Stromal cell of bone marrow (primary cell): ENCODE results near the gene GREB1.

Experiments used
- DNase-seq: peaks from one replicate; pipeline ENCODE4 v3.0.0-alpha.2; 2012; ENCODE audit warnings: low read depth

GREB1 gene

DNA sequence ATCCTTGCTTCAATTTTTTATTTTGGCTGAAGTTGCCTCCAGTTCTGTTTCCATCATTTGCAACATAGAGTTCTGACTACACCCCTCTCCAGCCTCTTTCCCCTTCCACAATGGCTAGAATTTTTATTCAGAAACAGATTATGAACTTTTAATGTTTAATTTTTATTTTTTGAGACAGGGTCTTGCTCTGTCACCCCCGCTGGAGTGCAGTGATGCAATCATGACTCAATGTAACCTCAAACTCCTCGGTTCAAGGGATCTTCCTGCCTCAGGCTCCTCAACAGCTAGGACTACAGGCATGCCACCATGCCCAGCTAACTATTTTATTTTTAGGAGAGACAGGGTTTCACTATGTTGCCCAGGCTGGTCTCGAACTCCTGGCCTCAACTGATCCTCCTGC, 133.3 kb downstream of the GREB1 start:
- no peak for DNase-seq

DNA sequence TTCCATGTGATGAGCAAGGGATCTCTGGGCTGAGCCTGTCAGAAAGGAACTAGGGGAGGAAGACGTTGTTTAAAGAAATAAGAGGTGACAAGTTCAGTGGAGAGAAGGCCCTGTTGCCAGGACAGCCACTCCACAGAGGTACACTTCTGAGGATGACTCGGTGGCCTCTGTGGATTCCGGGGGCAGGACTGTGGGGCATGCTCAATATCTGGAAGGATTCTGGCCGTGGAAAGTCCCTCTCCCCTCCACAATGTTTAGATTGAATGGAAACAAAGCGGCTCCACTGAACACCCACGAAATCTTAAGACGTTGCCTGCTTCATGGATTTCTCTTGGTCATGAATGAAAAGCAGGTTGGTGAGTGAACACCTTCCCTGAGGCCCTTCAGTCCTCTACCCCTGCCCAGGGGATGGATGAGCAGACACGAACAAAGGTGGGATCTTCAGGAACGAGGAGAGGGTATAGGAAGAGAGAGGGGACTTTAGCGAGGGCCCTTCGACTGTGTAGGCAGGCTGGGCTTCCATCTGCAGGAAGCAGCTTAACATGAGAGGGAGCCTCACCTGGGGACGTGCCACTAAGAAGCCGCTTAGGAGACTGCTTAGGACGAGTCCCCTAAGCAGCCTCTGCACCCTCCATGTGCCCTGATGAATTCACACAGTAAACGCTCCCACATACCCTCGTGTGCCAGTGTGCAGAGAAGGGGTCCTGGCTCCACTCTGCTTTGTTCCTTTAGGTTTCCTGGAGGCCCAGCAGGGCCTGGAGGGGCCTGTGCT, 134.2 kb downstream of the GREB1 start:
- DNase-seq: no peak

DNA sequence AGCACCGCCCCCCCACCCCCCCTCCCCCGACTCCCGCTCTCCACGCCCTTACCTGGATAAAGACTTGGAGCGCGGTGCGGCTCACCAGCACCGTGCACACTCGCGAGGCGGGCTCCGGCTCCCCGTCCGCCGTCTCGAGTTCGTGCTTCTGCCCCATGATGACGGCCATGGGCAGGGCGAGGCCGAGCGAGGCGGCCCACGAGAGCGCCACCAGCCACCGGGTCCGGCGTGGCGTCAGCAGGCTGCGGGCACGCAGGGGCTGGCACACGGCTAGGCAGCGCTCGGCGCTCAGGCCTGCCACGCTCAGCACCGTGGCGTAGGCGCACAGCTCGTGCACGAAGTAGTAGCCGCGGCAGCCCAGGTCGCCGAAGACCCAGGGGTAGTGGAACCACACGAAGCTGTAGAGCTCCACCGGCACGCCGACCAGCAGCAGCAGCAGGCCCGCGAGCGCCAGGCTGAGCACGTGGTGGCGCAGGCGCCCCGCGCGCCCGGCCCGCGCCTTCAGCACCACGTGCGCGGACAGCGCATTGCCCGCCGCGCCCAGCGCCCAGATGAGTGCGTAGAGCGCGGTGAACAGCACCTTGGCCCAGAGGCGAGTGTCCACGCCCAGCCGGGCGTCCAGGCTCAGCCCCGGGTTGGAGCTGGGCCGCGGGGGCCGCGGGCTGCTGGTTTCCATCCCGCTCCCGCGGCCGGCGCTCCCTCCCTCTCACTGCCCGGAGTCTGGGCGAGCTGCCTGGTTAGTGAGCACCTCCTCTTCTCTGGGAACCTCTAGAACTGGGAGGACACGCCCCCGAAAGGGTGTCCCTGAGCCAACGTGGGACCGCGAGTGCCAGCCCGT, 135.8 kb downstream of the GREB1 start, which contains the start of gene NTSR2:
TSS of gene NTSR2 (minus strand) at position 742 of the 838 bp plus-strand sequence. CDS start at position 676, 66 bp downstream.
- peak; percentile 18 for DNase-seq

DNA sequence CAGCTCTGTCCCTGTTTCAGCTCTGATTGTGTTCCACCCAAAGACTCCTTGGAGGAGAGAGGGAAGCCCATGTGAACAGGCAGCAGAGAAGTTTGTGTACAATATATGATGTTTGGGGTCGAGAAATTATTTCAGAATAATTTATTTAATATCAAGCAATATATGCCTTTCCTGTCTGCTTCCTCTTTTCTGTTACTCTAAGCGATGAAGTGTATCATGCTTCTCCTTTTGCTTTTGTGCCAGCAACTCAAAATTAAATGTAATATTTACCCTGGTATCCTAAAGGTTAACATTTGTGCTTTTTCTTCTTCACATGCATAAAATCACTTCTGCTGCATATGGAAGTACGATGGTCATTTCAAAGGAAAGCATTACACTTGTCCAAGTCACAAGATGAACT, 138.6 kb downstream of the GREB1 start:
- no peak for DNase-seq

DNA sequence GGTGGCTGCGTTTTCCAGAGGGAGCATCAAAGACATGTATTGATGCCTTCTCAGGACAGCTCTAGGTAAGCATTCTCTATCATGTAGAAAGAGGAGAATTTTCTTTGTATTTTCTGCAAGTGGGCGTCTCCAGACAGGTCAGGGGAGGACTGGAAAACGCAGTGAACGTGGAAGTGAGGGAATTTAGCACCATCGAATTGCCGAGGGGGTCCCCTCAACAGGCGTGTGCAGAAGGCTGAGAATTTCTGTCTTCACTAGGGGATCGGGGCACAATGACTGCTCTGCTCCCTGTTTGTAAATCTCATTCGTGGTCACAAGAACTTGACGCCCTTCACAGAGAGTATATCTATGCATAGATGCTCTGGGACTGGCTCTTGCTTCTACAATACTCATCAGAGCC, 141.1 kb downstream of the GREB1 start:
- DNase-seq: no peak

DNA sequence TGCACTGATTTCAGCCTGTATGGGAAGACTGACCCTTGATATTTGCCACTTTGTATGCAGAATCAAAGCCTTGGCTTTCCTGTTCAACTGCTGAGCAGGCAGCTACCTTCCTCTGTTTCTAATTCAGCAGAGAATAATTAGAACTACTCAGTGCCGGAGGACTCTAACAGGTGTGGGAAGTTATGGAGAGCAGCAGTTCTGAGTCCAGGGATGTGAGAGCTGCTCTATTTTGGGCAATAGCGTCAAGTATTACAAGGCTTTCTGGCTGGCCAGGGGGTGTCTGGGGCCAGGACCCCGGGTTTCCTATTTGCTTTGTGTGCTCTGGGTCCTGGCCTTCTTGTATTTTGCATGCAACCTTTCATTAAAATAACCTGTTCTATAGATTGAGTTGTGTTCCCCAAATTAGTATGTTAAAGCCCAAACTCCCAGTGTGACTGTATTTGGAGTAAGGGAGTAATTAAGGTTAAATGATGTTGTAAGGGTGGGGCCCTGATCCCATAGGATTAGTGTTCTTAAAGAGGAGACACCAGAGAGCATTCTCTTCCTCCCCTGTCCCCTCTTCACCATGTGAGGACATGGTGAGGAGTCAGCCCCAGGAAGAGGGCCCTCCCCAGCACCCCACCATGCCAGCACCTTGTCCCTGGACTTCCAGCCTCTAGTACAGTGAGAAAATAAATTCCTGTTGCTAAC, 141.7 kb downstream of the GREB1 start:
- DNase-seq: no peak

DNA sequence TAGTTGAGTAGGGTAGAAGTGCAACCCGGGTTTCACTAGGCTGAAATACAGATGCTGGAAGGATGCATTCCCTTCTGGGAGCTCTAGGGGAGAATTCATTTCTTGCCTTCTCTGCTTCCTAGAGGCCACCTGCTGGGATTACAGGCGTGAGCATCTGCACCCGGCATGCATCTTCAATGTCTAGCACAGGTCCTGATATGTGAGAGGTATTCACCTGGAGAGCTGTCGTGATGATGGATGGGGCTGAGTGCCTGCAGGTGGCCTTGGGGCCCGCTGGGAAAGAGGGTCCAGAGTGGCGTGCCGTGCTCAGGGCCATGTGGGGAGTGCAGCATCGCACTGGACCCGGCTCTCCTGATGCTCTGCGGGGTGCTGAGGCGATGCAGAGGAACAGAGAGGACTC, 142.8 kb downstream of the GREB1 start:
- no peak for DNase-seq

DNA sequence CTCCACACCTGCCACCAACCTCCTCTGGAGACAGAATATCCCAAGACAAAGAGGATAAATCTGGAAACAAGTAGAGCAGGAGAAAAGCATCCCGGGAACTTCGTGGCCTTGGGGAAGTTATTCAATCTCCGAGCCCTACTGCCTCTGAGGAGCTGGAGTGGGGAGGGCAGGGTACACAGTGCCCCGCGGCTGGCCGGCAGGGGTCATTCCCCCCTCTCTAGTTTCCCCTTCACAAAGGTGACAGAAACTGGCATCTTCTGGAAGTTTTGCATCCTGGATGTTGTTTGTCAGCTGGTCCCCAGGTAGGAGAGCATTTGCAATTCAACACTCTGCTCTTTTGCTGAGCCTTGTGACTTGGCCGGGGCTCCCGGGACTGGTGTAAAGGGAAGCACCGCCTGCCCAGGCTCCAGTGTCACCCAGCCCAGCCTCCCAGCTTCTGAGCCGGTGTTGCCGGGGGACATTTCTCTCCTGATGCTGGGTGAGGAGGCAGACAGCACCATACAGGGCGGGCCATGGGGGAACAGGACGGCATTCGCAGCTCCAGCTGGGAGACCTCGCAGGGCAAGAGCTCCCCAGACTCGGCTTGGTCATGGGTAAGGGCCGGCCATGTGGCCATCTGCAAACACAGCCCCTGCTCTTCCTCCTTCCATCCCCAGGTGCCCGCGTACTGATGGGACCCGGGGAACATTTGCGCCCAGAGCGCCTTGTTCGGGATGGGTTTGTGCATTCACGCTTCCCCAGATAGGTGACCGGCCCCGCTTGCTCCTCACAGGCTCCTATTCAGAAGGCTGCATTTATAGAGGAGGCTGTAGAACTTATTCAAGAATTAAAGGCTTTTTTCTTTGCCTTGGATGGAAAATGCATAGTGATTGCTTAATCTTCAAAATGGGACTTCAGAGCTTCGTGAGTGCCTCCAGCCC, 143.6 kb downstream of the GREB1 start:
- no peak for DNase-seq

DNA sequence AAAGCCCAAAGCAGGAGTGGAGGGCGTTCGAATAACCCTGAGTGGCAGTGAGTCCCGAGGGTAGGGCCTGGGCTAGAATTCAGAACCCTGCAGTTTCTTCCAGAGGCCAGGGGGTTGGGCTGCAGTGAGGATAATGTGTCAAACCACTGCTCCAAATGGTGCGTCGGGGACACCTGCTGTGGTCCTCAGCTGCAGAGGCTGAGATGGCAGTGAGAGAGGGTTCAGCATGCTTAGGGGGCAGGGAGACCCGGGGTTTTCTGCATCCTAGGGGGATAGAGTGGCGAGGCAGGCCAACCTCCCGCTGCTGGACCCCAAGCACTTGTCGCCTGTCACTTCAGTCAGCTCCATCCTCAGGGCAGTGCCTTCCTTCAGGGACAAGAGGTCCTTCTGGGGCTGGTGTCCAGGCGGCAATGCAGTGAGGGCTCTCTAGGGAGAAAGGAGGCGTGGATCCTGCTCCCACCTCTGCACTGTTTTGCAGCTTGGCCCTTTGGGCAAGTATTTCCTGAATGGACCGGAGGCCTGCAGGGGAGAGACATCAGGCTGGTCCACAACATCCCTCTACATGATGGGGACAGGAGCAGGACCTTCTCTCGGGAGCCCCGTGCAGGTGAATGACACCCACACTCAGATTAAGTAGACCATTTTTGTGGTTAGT, 144.6 kb downstream of the GREB1 start:
- DNase-seq: no peak

DNA sequence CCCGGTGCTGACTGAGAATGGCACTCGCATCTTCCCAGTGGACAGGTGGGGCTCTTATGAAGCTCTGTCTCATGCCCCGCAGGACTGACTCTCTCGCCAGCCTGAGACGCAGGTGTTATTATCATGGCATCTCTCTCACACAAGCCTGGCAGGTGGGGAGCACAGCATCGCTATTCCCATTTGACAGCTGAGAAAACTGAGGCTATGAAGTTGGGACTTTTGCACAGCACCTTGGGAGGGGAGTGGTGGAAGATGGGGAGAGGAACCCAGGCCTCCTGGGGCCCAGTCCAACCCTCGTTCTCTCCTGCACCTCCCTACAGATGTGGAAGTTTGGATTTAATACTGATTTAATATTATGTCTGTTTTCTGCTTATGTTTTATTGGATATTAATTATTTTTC, 145.2 kb downstream of the GREB1 start:
- no peak for DNase-seq

DNA sequence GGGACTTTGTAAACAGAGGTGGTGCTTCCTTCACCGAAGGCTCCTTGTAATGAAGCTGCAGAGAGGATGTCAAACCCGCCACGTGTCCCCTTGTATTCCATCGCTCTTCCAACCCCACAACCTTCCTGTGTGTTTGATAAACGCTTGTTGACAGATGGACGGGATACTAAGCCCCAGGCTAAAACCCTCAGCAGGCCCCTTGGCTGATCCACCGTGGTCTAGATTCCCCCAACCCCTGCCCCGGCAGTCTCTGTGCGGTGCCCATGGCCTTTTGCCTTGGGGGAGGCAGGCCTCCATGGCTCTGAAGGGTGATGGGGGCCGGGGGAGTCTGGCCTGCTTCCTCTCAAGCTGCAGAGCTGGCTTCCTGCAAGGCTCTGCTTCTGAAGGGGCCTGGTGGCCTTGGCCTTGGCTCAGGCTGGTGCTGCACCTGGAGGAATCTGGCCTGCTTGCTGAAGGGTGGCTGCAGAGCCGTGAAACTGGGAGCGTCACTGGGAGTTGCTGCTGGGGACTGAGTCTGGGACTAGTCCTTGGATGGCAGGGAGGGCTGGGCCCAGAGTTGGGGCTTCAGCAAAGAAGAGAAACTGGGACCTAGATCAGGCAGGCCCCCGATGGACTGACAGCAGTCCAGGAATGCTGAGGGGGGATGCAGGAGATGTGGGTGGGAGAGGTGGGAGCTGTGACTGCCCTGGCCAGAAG, 145.8 kb downstream of the GREB1 start:
- DNase-seq: no peak

DNA sequence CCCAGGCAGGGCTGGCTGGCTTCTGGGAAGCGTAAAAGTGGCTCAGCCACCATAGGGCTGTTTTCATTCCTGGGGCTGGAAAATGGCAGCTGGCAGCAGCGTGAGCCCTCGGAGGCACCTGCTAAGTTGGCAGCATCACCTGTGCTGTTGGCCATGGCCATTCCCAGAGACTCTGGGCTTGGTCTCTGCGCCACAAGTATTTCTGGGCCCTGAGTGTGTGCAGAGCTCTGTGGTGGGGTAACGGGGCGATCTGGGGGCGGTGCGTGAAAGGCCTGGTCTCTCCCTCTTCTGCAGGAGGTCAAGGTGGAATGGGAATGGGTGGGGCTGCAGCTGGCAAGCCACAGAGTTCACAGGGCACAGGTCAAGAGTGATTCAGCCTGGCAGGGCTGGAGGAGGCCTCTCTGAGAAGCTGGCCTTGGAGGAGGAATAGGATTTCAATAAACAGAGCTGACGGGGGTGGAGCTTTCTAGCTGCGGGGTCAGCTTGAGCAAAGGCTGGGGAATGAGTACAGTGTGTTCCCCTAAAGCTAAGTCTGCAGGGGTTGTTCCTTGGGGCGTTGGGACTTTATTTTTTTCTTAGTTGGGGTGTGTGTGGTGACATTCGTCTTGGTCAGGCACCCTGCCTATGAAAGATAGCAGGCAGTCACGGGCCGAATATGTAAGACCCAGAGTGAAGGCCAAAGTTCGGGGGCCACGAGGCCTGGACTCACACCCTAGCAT, 146.5 kb downstream of the GREB1 start:
- DNase-seq: no peak

DNA sequence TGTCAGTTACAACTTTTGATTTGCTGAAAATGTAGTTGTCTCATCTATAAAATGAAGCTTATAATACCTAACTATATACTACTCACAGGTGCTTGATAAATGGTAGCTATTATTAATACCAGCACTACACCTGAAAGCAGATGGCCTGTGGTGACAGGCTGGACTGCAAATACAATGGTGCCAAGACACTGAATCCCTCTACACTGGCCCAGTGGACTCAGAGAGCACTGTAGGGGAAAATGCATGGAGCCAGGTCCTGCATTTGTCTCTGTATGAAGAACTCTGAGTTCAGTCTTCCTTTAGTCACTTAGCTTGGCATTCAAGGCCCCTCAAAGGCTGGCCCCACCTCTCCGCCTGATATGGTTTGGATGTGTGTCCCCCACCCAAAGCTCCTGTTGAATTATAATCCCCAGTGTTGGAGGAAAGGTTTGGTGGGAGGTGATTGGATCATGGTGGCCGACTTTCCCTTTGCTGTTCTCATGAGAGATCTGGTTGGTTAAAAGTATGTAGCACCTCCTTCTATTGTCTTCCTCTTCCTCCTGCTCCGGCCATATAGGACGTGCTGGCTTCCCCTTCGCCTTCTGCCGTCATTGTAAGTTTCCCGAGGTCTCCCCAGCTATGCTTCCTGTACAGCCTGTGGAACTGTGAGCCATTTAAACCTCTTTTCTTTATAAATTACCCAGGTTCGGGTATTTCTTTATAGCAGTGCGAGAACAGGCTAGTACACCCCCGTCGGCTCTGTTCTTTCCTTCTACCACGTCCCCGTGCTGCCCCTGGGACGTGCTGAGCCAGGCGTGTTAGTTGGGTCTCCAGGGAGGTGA, 147.3 kb downstream of the GREB1 start:
- no peak for DNase-seq

DNA sequence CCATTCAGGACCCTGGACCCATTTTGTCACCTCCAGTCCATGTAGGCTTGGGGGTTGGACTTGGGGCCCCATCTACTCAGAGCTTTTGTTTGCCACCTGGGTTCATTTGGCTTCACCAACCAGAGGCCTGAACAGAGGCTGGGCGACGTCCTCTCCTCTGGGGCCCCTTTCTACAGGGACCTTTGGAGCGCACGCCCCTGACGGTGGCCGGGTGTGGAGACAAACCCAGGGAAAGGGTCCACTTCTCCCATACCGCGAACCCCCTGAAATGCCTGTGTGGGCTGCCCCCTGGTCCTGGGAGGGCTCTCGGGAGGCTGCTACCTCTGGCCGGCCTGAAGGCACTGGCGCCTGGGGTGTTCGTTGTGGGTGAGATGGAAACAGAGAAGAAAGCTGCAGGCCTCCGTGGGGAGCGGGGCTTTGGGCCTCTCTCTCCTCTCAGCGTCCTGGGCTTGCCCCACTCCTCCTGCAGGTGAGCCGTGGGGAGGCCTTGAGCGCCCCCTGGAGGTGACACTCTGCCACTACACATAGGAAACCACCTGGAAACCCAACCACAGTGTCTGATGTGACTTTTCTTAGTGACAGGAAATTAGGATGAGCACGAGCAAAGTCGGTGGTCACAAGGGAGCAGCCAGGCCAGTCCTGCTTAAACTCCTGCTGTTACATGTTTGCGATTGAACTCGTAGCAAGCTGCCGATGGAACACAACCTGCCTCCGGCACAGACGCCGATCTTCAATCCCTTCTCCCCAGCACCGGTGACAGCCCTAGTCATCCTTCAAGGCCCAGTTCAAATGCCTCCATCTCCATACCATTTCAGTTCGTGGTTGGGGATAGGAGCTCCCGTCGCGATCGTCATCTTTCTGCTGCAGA, 148.1 kb downstream of the GREB1 start:
- no peak for DNase-seq

DNA sequence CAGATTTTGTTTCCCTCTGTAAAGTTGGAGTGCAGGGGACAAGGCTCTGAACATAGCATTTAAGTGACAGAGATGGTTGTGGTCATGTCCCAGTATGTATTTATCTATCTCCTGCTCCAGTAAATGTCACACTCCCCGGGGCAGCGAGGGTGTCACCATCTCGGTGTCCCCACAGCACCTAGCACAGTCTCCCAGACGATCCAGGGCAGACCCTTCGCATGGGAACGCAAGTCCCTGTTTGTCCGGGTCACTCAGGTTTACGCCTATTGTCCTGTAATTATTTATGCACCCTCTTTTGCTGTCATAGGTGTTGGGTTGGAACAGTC, 148.7 kb downstream of the GREB1 start:
- DNase-seq: no peak

DNA sequence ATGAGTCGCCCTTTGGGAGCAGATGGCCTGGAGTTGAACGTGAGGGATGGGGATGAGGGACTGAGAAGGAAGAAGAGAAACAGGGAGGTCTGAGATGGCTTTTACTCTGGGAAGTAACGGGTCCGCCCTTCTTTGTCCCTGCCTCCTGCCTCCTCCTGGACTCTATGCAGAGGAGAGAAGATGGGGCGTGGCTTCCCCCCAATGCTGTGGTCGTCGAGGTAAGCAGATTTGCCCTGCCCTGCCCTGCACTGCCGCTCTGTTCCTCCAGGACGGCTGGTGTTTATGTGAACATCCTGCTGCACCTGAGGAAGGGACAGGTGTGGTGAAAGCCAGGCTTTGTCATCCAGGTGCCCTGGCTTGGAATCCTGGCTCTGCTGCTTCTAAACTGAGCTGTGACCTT, 149.6 kb downstream of the GREB1 start:
- no peak for DNase-seq

DNA sequence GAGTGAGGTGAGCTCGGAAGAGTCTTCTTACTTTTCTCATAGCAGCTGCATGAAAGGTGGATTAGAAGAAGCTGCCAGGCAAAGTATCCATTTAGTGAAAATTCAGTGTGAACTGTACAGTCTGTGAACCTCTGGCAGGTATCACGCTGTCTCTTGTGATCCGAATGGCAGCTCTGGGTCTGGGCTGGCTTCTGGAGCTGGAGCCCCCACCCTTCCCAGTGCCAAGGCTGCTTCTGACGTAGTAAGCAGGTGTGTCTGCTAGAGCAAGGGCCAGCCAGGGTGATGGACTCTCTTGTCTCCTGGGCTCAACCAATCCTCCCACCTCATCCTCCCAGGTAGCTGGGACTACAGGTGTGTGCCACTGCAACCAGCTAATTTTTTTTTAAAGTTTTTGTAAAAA, 150.1 kb downstream of the GREB1 start:
- DNase-seq: no peak

DNA sequence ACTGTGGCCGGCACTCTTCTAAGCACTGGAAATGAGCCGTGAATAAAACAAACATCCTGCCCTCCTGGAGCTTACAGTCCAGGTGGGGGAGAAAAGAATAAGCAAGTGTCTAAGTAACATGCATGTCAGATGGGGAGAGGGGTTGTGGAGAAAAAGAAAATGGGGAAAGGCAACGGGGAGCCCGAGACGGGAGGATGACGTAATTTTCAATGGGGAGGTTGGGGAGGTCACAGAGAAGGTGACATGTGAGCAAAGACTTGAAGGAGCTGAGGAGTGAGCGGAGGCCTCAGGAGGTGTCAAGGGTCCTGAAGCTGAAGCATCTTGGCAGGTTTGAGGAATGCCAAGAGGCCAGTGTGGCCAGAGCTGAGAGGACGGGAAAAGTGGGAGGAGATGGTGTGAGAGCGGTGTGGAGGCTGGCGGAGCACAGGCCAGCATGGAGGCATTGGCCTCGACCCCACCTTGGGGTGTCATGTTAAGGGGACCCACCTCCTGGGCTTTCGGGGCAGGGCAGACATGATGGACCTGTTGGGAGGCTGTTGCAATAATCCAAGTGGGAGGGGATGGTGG, 151.1 kb downstream of the GREB1 start:
- no peak for DNase-seq
